Keratinocyte (primary cell): Measurements from ENCODE around the gene PRKD1. TPM values are rescaled to one million over a fixed set of nuclear protein-coding genes. Genes with fewer than 3 reads are reported as not detected.
"Not testable (repeated sequence)": the region's sequence is repeated elsewhere in the genome, so short reads cannot be mapped to it uniquely, and the experiment has no call there.

Source experiments
- DNase-seq: peaks from one replicate; pipeline ENCODE4 v3.0.0-alpha.2; 2011; ENCODE audit warnings: low read depth, missing footprints, low spot score
- FAIRE-seq: peaks from 2 replicates; lab custom pipeline; 2011; peaks lifted over from hg19 to GRCh38; lab: Jason Lieb, UNC
- H2AFZ ChIP-seq: 2 replicates; pipeline ENCODE4 v1.6.0; 2012; ENCODE audit warnings: low read length, control low read depth, inconsistent platforms; ENCODE audit not compliant: control insufficient read depth
- H3K27ac ChIP-seq: 2 replicates; pipeline ENCODE4 v1.5.1; 2011; ENCODE audit warnings: low read length; ENCODE audit not compliant: control insufficient read depth, insufficient read depth
- H3K27me3 ChIP-seq: 3 replicates; pipeline ENCODE4 v1.6.0; 2011; ENCODE audit warnings: low read length; ENCODE audit not compliant: control insufficient read depth, insufficient read depth; ENCODE audit errors: extremely low read depth
- H3K36me3 ChIP-seq, 2 experiments: 2 replicates in 1 of 2; 3 replicates in 1 of 2; pipeline ENCODE4 v1.5.1; 2011; ENCODE audit warnings: low read length in 2 of 2, mild to moderate bottlenecking in 1 of 2; ENCODE audit not compliant: control insufficient read depth in 2 of 2, insufficient read depth in 2 of 2; ENCODE audit errors: extremely low read depth in 1 of 2
- H3K4me1 ChIP-seq: 3 replicates; pipeline ENCODE4 v1.5.1; 2011; ENCODE audit warnings: low read length; ENCODE audit not compliant: control insufficient read depth, insufficient read depth; ENCODE audit errors: extremely low read depth
- H3K4me2 ChIP-seq: 3 replicates; pipeline ENCODE4 v1.6.0; 2011; ENCODE audit warnings: low read depth, low read length; ENCODE audit not compliant: control insufficient read depth, insufficient read depth; ENCODE audit errors: extremely low read depth
- H3K4me3 ChIP-seq, 3 experiments: fragments of 200-600 bp in 1 of 3; sonication (generic) in 1 of 3; 2 replicates in 2 of 3; 3 replicates in 1 of 3; pipeline ENCODE4 v1.5.1; 2011 to 2016; ENCODE audit warnings: low read length in 3 of 3, mild to moderate bottlenecking in 3 of 3, control low read depth in 2 of 3, inconsistent platforms in 1 of 3, low read depth in 1 of 3, mixed read lengths in 1 of 3, mixed run types in 1 of 3, moderate library complexity in 1 of 3; ENCODE audit not compliant: control insufficient read depth in 2 of 3, insufficient read depth in 2 of 3; ENCODE audit errors: extremely low read depth in 1 of 3
- H3K79me2 ChIP-seq: 2 replicates; pipeline ENCODE4 v1.6.0; 2012; ENCODE audit warnings: low read length; ENCODE audit not compliant: control insufficient read depth, insufficient read depth
- H3K9ac ChIP-seq: 3 replicates; pipeline ENCODE4 v1.6.0; 2011; ENCODE audit warnings: low read length; ENCODE audit not compliant: control insufficient read depth, insufficient read depth; ENCODE audit errors: extremely low read depth
- H3K9me1 ChIP-seq: 3 replicates; pipeline ENCODE4 v1.6.0; 2011; ENCODE audit warnings: low read length; ENCODE audit not compliant: control insufficient read depth, insufficient read depth; ENCODE audit errors: extremely low read depth
- H3K9me3 ChIP-seq: 2 replicates; pipeline ENCODE4 v1.5.1; 2012; ENCODE audit warnings: low read depth, low read length; ENCODE audit not compliant: control insufficient read depth
- H4K20me1 ChIP-seq: 3 replicates; pipeline ENCODE4 v1.6.0; 2011; ENCODE audit warnings: low read length; ENCODE audit not compliant: control insufficient read depth, insufficient read depth; ENCODE audit errors: extremely low read depth
- CTCF ChIP-seq, 3 experiments: IDR thresholded peaks in 1 of 3; conservative IDR thresholded peaks in 1 of 3; optimal IDR thresholded peaks in 1 of 3; 2 replicates in 2 of 3; 3 replicates in 1 of 3; pipeline versions ENCODE3 to v1.5.1; 2011; ENCODE audit warnings: low read length in 3 of 3, mild to moderate bottlenecking in 3 of 3, moderate library complexity in 2 of 3, control low read depth in 1 of 3, inconsistent platforms in 1 of 3; ENCODE audit not compliant: insufficient read depth in 2 of 3; ENCODE audit errors: extremely low read depth in 1 of 3
- EZH2 ChIP-seq: IDR thresholded peaks from one replicate; pipeline ENCODE4 v1.6.1; 2012; ENCODE audit warnings: inconsistent platforms, mild to moderate bottlenecking, low read length, moderate library complexity
- dilution Hi-C: fragments of 300-500 bp; cut with MboI; formaldehyde crosslinking; loops from one replicate; pipeline ENCODE4 v1.7.0; 2020; ENCODE audit warnings: low sequenced_read_pairs; ENCODE audit not compliant: extremely low pct_ligation_motif_present
- polyA plus RNA-seq, 5 experiments: library from polyadenylated mRNA; depleted of rRNA in 3 of 5; stranded (reverse) in 3 of 5; stranded (forward) in 1 of 5; unstranded in 1 of 5; fragments of >200 nt; gene quantifications; 1 replicate in 1 of 5; 2 replicates in 3 of 5; 3 replicates in 1 of 5; pipeline versions ENCODE4 v1.2.1 to v1.2.3, GENCODE V29; 2011 to 2012; ENCODE audit warnings: missing spikeins in 2 of 5, low read depth in 1 of 5, low replicate concordance in 1 of 5

PRKD1 gene
- polyA plus RNA-seq, 1 donor (not counting 4 experiments of a cell fraction or from before 2014, with no cell fraction given): 0.49 TPM

- no peak overlapping the region for H3K4me2 ChIP-seq
- FAIRE-seq: no peak
- no peak overlapping the region for H2AFZ ChIP-seq
- H3K4me1 ChIP-seq: no peaks in the 10 kb centered on the region
- no peak overlapping the region for H3K27ac ChIP-seq
- DNase-seq: no peak
- no peaks in the 10 kb centered on the region for H3K9me1 ChIP-seq
- H3K79me2 ChIP-seq: no peaks in the 10 kb centered on the region
- no peaks in the 10 kb centered on the region for H4K20me1 ChIP-seq
- dilution Hi-C loops: no loop called here
- no peaks in the 10 kb centered on the region for H3K9me3 ChIP-seq
- TF ChIP-seq CTCF (optimal IDR thresholded peaks at IDR 0.05 in 1 of 3, IDR thresholded peaks at IDR 0.05 in 1 of 3, conservative IDR thresholded peaks at IDR 0.05 in 1 of 3; ENCODE audit: extremely low read depth in 1 of 3, insufficient read depth in 2 of 3, low read length in 3 of 3): no peak
- no peak for TF ChIP-seq EZH2
- no peaks in the 10 kb centered on the region for H3K36me3 ChIP-seq
- H3K4me3 ChIP-seq: no peak overlapping the region
- H3K9ac ChIP-seq: no peak overlapping the region
- H3K27me3 ChIP-seq: no peaks in the 10 kb centered on the region
Measured at GRCh38 chr14:29783556-29783955, 144.1 kb downstream of the PRKD1 start.

GRCh38 chr14:29782041-29782440, 145.6 kb downstream of the PRKD1 start:
- no peak overlapping the region for H3K4me3 ChIP-seq
- H3K27me3 ChIP-seq: no peaks in the 10 kb centered on the region
- H3K27ac ChIP-seq: no peak overlapping the region
- H2AFZ ChIP-seq: no peak overlapping the region
- H3K79me2 ChIP-seq: no peaks in the 10 kb centered on the region
- no peaks in the 10 kb centered on the region for H3K36me3 ChIP-seq
- H4K20me1 ChIP-seq: no peaks in the 10 kb centered on the region
- dilution Hi-C loops: no loop called here
- H3K9me3 ChIP-seq: no peaks in the 10 kb centered on the region
- no peak overlapping the region for H3K4me2 ChIP-seq
- DNase-seq: no peak
- no peak overlapping the region for H3K9ac ChIP-seq
- TF ChIP-seq EZH2 (no peak), CTCF (optimal IDR thresholded peaks at IDR 0.05 in 1 of 3, IDR thresholded peaks at IDR 0.05 in 1 of 3, conservative IDR thresholded peaks at IDR 0.05 in 1 of 3; ENCODE audit: extremely low read depth in 1 of 3, insufficient read depth in 2 of 3, low read length in 3 of 3) (no peak)
- no peak for FAIRE-seq
- no peaks in the 10 kb centered on the region for H3K9me1 ChIP-seq
- H3K4me1 ChIP-seq: no peaks in the 10 kb centered on the region

GRCh38 chr14:29777142-29777541, 150.5 kb downstream of the PRKD1 start:
- dilution Hi-C loops, H3K4me2 ChIP-seq, H4K20me1 ChIP-seq, DNase-seq, H3K27ac ChIP-seq, H3K9ac ChIP-seq, H3K9me3 ChIP-seq, H2AFZ ChIP-seq, H3K4me3 ChIP-seq, H3K36me3 ChIP-seq, FAIRE-seq, H3K9me1 ChIP-seq, H3K4me1 ChIP-seq, H3K27me3 ChIP-seq, H3K79me2 ChIP-seq: not testable (repeated sequence)
